ENCODE data around the gene MCIDAS. TPM values are rescaled to one million over a fixed set of nuclear protein-coding genes. Genes with fewer than 3 reads are reported as not detected.
A peak's percentile ranks its signal among the peaks of the same experiment; 100 is the strongest.

MCIDAS gene
- total RNA-seq, 4 donors from 2014 or later = not detected

- intact Hi-C loops (cut with DNase I) = no loop called here
- Histone ChIP-seq H3K27ac (replicated peaks in 1 of 4) (no peak overlapping the region), H3K27me3 (peaks cover 30 to 100% (median 81%) of the 10 kb centered on the region in 4 donors), H3K4me3 (peak overlapping the region in 3 of 4 donors; percentile 1 to 8 (median 5)), H3K36me3 (no peaks in the 10 kb centered on the region), H3K4me1 (peaks cover 20 to 56% (median 39%) of the 10 kb centered on the region in 4 donors), H3K9me3 (no peaks in the 10 kb centered on the region)
- DNase-seq (ENCODE audit: extremely low spot score) = peak; percentile 70
- TF ChIP-seq POLR2AphosphoS5 (IDR thresholded peaks at IDR 0.05) (no peak), EP300 (IDR thresholded peaks at IDR 0.05) (no peak), POLR2A (IDR thresholded peaks at IDR 0.05; ENCODE audit: low read depth) (no peak), CTCF (IDR thresholded peaks at IDR 0.05) (no peak)
- WGBS = 35% methylated on average over 19 of the region's 61 CpGs
These were observed 3.9 kb downstream of the MCIDAS start for GRCh38 chr5:55222985-55223811.

DNA sequence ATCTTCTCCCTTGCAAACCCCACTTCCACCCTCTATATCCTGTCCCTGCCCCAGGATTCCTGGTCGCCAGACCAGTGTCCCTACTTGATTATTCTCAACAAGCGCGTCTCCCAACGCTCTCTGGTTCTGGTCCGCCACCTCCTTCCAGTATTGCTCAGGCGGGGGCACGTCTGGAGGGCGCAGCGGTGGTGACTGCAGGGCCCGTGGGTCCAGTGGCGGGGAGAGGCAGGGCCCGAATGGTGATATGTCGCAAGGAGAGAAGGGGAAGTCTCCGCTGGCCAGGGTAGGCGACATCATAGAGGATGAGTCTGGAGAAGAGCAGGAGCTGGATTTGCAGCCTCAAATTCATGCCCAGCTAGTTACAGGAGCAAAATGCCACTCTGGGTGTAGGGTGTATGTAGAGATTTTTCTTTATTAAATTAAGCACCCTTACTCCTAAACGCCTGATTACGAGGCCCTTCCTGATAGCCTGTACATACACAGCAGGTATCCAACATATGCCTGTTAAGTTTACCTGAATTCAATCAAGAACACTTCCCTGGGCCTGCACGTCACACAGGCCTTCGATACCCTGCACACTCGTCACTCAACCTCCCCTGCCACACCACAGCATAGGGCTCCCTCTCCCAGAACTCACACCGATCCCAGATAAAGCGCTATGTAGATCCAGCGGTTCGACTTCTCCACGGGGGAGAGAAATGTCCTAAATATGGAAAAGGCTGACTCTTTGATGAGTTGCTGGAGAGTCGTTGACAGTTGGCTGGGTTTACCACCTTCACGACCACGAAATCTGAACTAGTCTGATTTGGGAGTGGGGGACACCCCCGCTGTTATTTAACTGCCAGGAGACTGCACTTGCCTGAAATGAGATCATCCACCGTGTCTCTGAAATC lies 4.8 kb downstream of the MCIDAS start:
- intact Hi-C loops (cut with DNase I) = no loop called here
- H3K4me3 ChIP-seq = no peak overlapping the region
- TF ChIP-seq POLR2AphosphoS5 (IDR thresholded peaks at IDR 0.05) (no peak), POLR2A (IDR thresholded peaks at IDR 0.05; ENCODE audit: low read depth) (no peak), EP300 (IDR thresholded peaks at IDR 0.05) (no peak), CTCF (IDR thresholded peaks at IDR 0.05) (no peak)
- peaks cover 21 to 99% (median 72%) of the 10 kb centered on the region in 4 donors for H3K27me3 ChIP-seq
- DNase-seq (ENCODE audit: extremely low spot score) = peak; percentile 50
- WGBS = 23% methylated on average over 26 of the region's 30 CpGs
- no peaks in the 10 kb centered on the region for H3K9me3 ChIP-seq
- no peaks in the 10 kb centered on the region for H3K36me3 ChIP-seq
- H3K4me1 ChIP-seq = peaks cover 14 to 47% (median 32%) of the 10 kb centered on the region in 4 donors
- no peak overlapping the region for H3K27ac ChIP-seq (replicated peaks in 1 of 4)

DNA sequence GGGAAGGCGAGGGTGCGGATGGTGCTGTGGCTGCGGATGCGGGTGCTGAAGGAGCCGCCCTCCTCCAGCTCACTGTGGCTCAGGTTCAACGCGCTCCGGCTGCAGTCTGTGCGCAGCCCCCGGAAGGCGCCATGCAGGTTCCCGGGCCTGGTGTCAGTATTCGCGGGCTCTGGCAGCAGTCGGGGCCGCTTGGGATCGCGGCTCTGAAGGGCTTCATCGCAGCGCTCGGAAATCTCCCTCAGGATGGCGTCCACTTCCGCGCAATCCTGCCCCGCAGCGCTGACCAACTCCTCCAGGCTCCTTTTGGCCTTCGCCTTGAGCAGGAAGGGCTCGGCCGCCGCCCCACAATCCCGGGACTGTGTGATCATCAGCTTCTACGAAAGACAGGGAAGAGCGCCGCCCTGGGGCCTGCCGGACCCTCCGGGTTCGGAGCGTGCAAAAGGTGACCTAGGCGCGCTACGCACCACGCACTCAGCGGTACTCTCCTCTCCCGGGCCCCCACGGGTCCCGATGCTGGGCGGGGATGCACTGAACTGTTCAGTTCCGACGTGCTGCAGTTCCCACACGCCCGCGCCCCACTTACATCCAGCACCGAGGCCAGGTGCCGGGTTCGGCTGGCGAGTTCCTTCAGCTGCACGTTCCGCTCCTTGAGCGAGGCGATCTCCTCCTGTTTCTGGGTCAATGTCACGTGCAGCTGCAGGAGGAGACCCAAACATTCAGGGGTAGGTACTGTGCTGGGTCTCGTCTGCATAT lies 6.5 kb downstream of the MCIDAS start:
- peaks cover 11 to 81% (median 55%) of the 10 kb centered on the region in 4 donors for H3K27me3 ChIP-seq
- WGBS = 3% methylated on average over 39 of the region's 62 CpGs
- no peaks in the 10 kb centered on the region for H3K36me3 ChIP-seq
- peak overlapping the region; percentile 31 to 49 (median 35) for H3K4me3 ChIP-seq
- no peak for TF ChIP-seq EP300 (IDR thresholded peaks at IDR 0.05)
- no peak for TF ChIP-seq POLR2AphosphoS5 (IDR thresholded peaks at IDR 0.05)
- TF ChIP-seq POLR2A (IDR thresholded peaks at IDR 0.05; ENCODE audit: low read depth) = no peak
- no peak for TF ChIP-seq CTCF (IDR thresholded peaks at IDR 0.05)
- DNase-seq (ENCODE audit: extremely low spot score) = no peak
- no peak overlapping the region for H3K27ac ChIP-seq (replicated peaks in 1 of 4)
- H3K9me3 ChIP-seq = no peaks in the 10 kb centered on the region
- intact Hi-C loops (cut with DNase I) = no loop called here
- peaks cover 9 to 34% (median 20%) of the 10 kb centered on the region in 4 donors for H3K4me1 ChIP-seq

DNA sequence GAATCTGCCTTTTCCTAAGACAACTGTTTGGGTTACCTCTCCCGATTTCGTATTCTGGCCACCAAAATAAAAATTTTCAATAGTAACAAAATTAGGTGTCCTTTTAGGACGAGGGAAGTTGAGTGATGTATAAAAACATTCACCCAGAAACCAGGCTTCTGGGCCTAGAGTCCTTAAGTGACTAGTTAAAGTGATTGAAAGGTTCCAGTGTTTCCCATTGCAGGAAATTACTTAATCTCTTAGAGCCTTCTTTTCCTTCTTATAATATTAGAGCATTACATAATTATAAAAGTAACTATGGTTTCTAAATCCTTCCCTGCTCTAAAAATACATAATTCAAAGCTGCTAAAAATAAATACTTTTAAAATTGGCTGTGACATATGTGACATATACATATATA lies 7.3 kb downstream of the MCIDAS start:
- Histone ChIP-seq H3K9me3 (no peaks in the 10 kb centered on the region), H3K27ac (replicated peaks in 1 of 4) (no peak overlapping the region), H3K4me1 (peaks cover 9 to 34% (median 20%) of the 10 kb centered on the region in 4 donors), H3K27me3 (peaks cover 8 to 73% (median 51%) of the 10 kb centered on the region in 4 donors), H3K4me3 (no peak overlapping the region), H3K36me3 (no peaks in the 10 kb centered on the region)
- 87% methylated on average over 3 of the region's 3 CpGs for WGBS
- TF ChIP-seq POLR2A (IDR thresholded peaks at IDR 0.05; ENCODE audit: low read depth) (no peak), EP300 (IDR thresholded peaks at IDR 0.05) (no peak), CTCF (IDR thresholded peaks at IDR 0.05) (no peak), POLR2AphosphoS5 (IDR thresholded peaks at IDR 0.05) (no peak)
- peak; percentile 4 for DNase-seq (ENCODE audit: extremely low spot score)
- intact Hi-C loops (cut with DNase I) = no loop called here
